ENCODE data around the gene MACROD2. TPM values are rescaled to one million over a fixed set of nuclear protein-coding genes. Genes with fewer than 3 reads are reported as not detected.

The MACROD2 gene
- total RNA-seq, 4 donors from 2014 or later, result 4.6 to 33.0 (median 8.3) TPM

DNA sequence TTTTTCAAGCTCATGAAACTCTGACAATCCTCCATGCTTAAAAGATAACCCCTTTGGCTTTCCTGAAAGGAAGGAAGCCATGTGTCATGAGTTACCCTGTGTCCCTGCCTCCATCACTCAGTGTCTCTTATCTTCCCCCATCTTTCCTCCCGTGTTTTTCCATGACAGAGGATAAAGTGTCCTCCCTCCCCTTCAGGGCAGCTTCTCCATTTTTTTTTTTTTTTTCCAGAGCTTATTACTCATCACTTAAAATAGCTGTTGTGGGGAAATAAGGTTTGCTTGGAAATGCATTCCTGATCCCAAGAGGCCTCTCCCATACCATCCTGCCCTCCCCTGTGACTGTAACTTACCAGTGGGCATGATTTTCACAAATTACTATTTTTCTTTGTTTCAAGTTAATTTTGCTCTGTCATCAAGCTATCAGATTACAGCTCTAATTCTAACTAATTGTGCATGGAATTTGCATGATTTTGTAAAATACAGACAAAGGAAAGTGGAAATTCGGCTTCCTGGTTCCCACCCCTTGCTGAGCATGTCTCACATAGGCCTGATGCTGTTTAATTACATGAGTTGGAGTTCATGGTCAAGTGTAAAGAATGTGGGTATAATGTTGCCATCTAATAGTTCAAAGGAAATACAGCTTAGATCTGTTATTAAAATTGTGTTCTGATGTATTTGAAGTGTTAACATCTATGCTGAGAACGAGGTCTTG, 956.5 kb downstream of the MACROD2 start:
- in situ Hi-C loops (cut with MboI; ENCODE audit: low pct_ligation_motif_present in 1 of 4, low pct_unique_long_range_greater_than_20kb in 1 of 4, low sequenced_read_pairs in 3 of 4), result no loop called here
- Histone ChIP-seq H3K27ac (no peak overlapping the region), H3K4me1 (peaks cover 0 to 11% (median 0%) of the 10 kb centered on the region in 4 donors), H3K4me3 (no peak overlapping the region), H3K36me3 (no peaks in the 10 kb centered on the region), H3K27me3 (no peaks in the 10 kb centered on the region), H3K9me3 (no peaks in the 10 kb centered on the region)
- DNase-seq, result no peak
- 59 to 73% methylated on average over 3 of the region's 3 CpGs for WGBS, 2 donors (ENCODE audit: low coverage in 1 of 2)
- TF ChIP-seq, protein P1, sequence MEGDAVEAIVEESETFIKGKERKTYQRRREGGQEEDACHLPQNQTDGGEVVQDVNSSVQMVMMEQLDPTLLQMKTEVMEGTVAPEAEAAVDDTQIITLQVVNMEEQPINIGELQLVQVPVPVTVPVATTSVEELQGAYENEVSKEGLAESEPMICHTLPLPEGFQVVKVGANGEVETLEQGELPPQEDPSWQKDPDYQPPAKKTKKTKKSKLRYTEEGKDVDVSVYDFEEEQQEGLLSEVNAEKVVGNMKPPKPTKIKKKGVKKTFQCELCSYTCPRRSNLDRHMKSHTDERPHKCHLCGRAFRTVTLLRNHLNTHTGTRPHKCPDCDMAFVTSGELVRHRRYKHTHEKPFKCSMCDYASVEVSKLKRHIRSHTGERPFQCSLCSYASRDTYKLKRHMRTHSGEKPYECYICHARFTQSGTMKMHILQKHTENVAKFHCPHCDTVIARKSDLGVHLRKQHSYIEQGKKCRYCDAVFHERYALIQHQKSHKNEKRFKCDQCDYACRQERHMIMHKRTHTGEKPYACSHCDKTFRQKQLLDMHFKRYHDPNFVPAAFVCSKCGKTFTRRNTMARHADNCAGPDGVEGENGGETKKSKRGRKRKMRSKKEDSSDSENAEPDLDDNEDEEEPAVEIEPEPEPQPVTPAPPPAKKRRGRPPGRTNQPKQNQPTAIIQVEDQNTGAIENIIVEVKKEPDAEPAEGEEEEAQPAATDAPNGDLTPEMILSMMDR (IDR thresholded peaks at IDR 0.05), result no peak
- TF ChIP-seq POLR2AphosphoS5 (IDR thresholded peaks at IDR 0.05) (no peak), POLR2A (IDR thresholded peaks at IDR 0.05) (no peak), EP300 (IDR thresholded peaks at IDR 0.05; ENCODE audit: low read depth) (no peak)
- intact Hi-C loops (cut with DNase I; ENCODE audit: low total_unique reads), result no loop called here

DNA sequence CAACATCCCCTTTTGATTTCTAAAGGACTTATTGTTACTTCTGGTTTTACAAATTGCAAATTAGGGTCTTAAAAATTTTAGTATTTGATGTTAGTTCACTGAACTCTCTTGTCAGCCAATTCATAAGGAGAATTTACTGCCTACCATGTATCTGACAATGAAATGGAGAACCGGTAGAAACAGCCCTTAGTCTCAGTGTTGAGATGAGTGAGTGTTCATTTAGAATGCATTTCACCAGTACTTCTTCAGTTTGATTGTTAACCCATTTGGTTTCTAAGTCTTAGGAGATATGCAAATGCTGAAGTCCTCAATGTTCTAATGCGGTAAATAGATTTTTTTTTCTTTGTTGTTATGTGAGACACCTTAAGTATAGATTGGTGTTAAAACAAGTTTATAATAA, 958.4 kb downstream of the MACROD2 start:
- no peak overlapping the region for H3K27ac ChIP-seq
- intact Hi-C loops (cut with DNase I; ENCODE audit: low total_unique reads) (no loop called here), in situ Hi-C loops (cut with MboI; ENCODE audit: low pct_ligation_motif_present in 1 of 4, low pct_unique_long_range_greater_than_20kb in 1 of 4, low sequenced_read_pairs in 3 of 4) (no loop called here)
- H3K36me3 ChIP-seq, result no peaks in the 10 kb centered on the region
- peaks cover 0 to 11% (median 0%) of the 10 kb centered on the region in 4 donors for H3K4me1 ChIP-seq
- H3K9me3 ChIP-seq, result no peaks in the 10 kb centered on the region
- no peaks in the 10 kb centered on the region for H3K27me3 ChIP-seq
- TF ChIP-seq EP300 (IDR thresholded peaks at IDR 0.05; ENCODE audit: low read depth) (no peak), POLR2AphosphoS5 (IDR thresholded peaks at IDR 0.05) (no peak), POLR2A (IDR thresholded peaks at IDR 0.05) (no peak)
- TF ChIP-seq, protein P1 (IDR thresholded peaks at IDR 0.05), result no peak
- DNase-seq, result no peak
- H3K4me3 ChIP-seq, result no peak overlapping the region
- 86 to 88% methylated on average over 2 of the region's 2 CpGs for WGBS, 2 donors (ENCODE audit: low coverage in 1 of 2)

DNA sequence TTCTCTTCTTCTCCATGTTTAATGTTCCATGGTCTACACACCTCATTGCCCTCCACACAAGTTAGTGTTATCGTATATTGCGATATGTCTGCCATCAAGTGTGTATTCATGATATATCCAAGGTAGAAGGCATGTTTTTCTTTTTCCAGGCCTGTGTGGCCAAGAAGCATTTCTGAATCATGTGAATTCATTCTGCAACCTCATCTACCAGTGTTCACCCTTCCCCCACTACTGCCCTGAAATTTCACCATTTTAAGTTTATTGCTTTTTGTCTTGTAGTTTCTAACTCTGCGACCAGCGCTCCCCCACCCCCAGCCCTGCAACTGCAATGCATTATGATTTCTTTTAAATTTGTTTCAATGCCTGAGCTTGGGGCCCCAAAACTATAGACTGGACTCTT, 960.1 kb downstream of the MACROD2 start:
- no peaks in the 10 kb centered on the region for H3K9me3 ChIP-seq
- H3K27ac ChIP-seq, result no peak overlapping the region
- TF ChIP-seq EP300 (IDR thresholded peaks at IDR 0.05; ENCODE audit: low read depth) (no peak), POLR2AphosphoS5 (IDR thresholded peaks at IDR 0.05) (no peak), POLR2A (IDR thresholded peaks at IDR 0.05) (no peak)
- TF ChIP-seq, protein P1 (IDR thresholded peaks at IDR 0.05), result no peak
- no peaks in the 10 kb centered on the region for H3K36me3 ChIP-seq
- intact Hi-C loops (cut with DNase I; ENCODE audit: low total_unique reads), result no loop called here
- H3K4me1 ChIP-seq, result peaks cover 0 to 11% (median 0%) of the 10 kb centered on the region in 4 donors
- in situ Hi-C loops (cut with MboI; ENCODE audit: low pct_ligation_motif_present in 1 of 4, low pct_unique_long_range_greater_than_20kb in 1 of 4, low sequenced_read_pairs in 3 of 4), result no loop called here
- 84 to 92% methylated on average over 4 of the region's 4 CpGs for WGBS, 2 donors (ENCODE audit: low coverage in 1 of 2)
- no peaks in the 10 kb centered on the region for H3K27me3 ChIP-seq
- H3K4me3 ChIP-seq, result no peak overlapping the region
- DNase-seq, result no peak

DNA sequence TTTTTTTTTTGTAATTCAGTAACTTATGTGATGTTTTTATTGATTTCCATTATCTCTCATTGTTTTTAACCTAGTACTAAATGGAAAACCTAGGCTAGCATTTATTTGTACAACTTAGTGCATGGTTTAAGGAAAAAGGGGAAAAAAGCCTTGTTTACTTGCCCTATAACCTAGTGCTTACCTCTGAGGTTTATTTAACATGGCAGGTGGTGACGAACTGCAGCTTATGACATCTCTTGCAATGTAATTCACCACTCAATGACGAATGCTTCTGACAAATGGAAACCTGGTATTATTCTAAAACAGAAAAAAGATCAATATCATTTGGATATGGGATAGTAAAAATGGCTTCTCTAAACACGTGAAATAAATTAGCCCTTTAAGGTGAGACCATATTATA, 960.7 kb downstream of the MACROD2 start:
- no peaks in the 10 kb centered on the region for H3K36me3 ChIP-seq
- in situ Hi-C loops (cut with MboI; ENCODE audit: low pct_ligation_motif_present in 1 of 4, low pct_unique_long_range_greater_than_20kb in 1 of 4, low sequenced_read_pairs in 3 of 4) (no loop called here), intact Hi-C loops (cut with DNase I; ENCODE audit: low total_unique reads) (no loop called here)
- no peak overlapping the region for H3K4me3 ChIP-seq
- TF ChIP-seq POLR2A (IDR thresholded peaks at IDR 0.05) (no peak), EP300 (IDR thresholded peaks at IDR 0.05; ENCODE audit: low read depth) (no peak), POLR2AphosphoS5 (IDR thresholded peaks at IDR 0.05) (no peak)
- TF ChIP-seq, protein P1 (IDR thresholded peaks at IDR 0.05), result no peak
- WGBS, 2 donors (ENCODE audit: low coverage in 1 of 2), result 29 to 35% methylated on average over 3 of the region's 3 CpGs
- H3K4me1 ChIP-seq, result peaks cover 0 to 11% (median 0%) of the 10 kb centered on the region in 4 donors
- no peak overlapping the region for H3K27ac ChIP-seq
- H3K27me3 ChIP-seq, result no peaks in the 10 kb centered on the region
- DNase-seq, result no peak
- H3K9me3 ChIP-seq, result no peaks in the 10 kb centered on the region
